ENCODE results near the gene NSUN6.

- TF ChIP-seq CTCF (conservative IDR thresholded peaks at IDR 0.05; ENCODE audit: low read length) (no peak), EZH2phosphoT487 (IDR thresholded peaks at IDR 0.05; ENCODE audit: borderline replicate concordance, low read depth, low read length) (no peak)
These were observed 111.2 kb downstream of the NSUN6 start for GRCh38 chr10:18540195-18540594.

Data from OCI-LY7 (cell line).